GM18505 (cell line): Measurements from ENCODE around the gene SLC45A2.
"Not testable (repeated sequence)": the region's sequence is repeated elsewhere in the genome, so short reads cannot be mapped to it uniquely, and the experiment has no call there.

Experiments
- ATAC-seq: cut with Tn5 transposase; IDR thresholded peaks from one replicate; pipeline ENCODE4 v1.9.1; 2021; ENCODE audit not compliant: unreplicated experiment
- POLR2A ChIP-seq: IDR thresholded peaks from 4 replicates; pipeline ENCODE4 v1.6.1; 2011; ENCODE audit warnings: borderline replicate concordance; ENCODE audit not compliant: insufficient read depth, insufficient read length; ENCODE audit errors: extremely low read depth

Gene SLC45A2

DNA sequence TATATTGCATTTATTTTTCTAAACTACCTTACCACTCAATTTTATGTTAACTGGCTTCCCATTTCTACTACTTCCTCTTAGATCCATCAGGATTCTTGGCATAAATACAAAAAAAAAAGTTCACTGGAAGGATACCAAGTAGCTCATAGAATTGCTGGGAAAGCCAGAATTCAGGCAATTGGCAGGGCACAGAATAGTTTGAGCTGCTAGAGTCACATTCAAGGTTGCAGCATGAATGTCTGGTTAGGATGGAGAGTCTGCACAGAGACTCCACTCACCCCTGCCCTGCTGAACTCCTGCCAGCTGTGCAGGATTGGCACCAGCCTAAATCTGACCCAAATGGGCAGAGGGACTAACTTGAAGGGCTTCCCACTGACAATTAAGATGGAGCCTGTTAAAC lies 28.3 kb upstream of the SLC45A2 start:
- no peak for ATAC-seq
- TF ChIP-seq POLR2A: no peak

DNA sequence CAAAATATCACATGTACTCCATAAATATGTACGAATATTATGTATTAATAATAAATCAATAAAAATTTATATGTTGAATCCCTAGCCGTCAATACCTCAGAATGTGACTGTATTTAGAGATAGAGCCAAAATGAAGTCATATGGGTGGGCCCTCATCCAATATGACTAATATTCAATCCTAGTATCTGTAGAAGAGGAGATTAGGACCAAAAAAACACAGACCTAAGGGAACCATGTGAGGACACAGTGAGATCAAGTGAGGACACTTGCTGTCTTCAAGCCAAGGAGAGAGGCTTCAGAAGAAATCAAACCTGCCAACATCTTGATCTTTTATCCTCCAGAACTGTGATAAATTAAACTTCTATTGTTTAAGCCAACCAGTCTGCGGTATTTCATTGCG lies 27.0 kb upstream of the SLC45A2 start:
- no peak for TF ChIP-seq POLR2A

DNA sequence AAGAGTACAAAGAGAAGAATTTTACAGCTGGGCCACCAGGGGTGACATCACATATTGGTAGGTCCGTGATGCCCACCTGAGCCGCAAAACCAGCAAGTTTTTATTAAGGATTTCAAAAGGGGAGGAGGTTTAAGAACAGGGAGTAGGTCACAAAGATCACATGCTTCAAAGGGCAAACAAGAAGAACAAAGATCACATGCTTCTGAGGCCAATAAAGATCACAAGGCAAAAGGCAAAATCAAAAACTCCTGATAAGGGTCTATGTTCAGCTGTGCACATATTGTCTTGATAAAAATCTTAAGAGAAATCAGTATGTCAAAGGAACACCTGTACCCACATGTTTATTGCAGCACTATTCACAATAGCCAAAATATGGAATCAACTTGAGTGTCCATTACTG lies 25.7 kb upstream of the SLC45A2 start:
- ATAC-seq: not testable (repeated sequence)

More for the DNA sequence above, 27.0 kb upstream of the SLC45A2 start:
- no peak for ATAC-seq

DNA sequence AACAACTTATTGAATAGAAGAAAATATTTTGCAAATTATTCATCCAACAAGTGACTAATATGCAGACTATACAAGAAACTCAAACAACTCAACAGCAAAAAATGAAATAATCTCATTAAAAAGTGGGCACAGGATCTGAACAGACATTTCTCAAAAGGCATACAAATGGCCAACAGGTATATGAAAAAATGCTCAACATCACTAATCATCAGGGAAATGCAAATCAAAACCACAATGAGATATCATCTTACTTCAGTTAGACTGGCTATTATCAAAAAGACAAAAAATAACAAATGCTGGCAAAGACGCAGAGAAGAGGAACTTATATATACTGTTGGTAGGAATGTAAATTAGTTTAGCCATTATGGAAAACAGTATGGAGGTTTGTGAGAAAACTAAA lies 25.1 kb upstream of the SLC45A2 start:
- ATAC-seq: no peak
- no peak for TF ChIP-seq POLR2A

DNA sequence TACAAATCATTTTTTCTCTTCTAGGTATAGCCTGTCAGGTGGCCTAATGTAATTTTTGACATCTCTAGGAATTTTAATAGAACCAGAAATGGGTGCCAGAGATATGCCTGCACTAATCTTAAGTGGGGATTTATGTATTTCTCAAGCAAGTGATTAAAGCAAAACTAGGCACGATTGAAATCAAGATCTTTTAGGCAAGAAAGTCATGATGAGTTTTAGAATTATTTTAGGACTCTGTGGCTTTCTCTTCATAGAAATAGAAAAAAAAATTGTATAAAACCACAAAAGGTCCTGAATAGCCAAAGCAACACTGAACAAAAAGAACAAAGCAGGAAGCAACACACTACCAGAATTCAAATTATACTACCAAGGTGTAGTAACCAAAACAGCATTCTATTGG lies 24.3 kb upstream of the SLC45A2 start:
- no peak for TF ChIP-seq POLR2A
- no peak for ATAC-seq

DNA sequence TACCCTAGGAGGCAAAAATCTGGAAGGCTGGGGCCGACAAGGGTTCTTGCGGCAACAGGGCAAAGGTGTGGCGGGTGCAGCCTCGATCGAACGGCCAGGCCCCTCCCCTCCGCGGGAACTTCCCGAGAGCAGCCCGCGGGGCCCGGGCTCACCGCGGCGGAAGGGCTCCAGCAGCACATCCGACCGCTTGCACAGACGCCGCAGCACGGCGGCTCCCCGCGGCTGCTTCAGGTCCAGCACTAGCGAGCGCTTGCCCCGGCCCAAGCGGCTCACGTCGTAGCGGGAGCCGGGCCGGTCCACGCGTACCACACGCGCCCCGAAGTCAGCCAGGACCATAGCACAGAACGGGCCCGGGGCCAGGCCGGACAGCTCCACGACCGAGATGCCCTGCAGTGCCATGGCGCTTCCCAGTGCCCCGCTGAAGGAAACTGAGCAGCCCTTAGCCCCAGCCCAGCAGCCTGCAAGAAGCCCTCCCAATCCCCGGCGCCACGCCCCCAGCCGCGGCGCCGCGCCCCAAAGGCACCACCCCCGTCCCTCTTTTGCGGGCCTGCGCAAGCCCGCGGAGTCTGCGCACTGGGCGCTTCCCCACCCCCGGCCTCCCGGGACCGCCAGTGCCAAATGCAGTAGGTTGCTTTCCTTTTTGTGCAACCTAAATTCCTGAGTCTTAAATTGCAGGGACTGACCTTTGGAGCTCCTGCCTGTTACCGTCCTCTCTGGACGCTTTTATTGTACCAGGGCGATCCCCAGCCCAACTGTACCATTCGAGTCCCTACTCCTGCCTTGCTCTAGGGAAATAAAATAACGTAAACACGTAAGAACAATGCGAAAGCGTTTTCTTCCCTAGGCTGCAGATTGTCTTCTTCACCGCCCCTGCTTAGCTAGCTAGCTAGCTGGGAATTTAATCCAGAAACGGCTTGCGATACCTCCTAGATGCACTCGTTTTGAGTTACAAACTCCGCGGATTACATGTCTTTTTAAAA lies 23.4 kb upstream of the SLC45A2 start, which contains the start of gene AMACR:
AMACR (minus strand) TSS at position 430 of the 980 bp plus-strand sequence; CDS start at position 399, 31 bp downstream.
- peak; percentile 93 for ATAC-seq
- peak; percentile 98 for TF ChIP-seq POLR2A

DNA sequence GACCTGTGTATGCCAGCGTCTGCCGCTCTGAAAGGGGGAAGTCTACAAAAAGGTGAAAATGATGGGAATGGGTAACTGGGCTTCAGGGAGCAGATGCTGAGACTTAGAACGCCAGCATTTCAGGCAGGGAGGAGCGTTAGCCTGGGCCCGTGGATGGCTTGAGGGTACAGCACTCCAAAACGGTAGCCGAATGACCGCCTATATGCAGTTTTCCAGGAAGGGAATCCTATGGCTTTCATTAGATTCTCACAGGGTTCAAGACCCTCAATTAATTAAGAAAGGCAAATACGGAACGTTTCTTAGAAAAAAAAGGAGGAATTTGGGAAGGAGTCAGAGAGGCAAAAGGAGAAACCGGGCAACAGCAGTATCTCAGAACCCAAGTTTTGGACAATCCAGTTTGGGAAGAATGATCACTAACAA lies 22.7 kb upstream of the SLC45A2 start:
- no peak for ATAC-seq
- TF ChIP-seq POLR2A: no peak

DNA sequence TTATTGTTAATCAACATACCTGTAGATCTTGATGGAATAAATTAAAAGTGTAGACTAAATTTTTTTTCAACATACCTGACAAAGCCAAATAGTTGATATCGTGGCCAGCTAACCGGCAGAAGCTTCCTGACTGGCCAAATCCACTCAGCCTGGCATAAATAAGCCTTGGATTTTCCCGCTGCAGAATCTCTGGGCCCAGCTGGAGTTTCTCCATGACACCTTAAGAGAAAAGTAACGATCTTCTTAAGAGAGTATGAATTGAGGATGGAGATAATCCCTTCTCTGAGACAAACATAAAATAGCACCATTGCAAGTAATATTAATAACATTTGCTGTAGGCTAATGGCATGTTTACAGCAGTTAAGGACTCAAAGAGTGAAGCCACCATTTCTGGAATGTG lies 21.2 kb upstream of the SLC45A2 start:
- ATAC-seq: no peak
- TF ChIP-seq POLR2A: no peak

DNA sequence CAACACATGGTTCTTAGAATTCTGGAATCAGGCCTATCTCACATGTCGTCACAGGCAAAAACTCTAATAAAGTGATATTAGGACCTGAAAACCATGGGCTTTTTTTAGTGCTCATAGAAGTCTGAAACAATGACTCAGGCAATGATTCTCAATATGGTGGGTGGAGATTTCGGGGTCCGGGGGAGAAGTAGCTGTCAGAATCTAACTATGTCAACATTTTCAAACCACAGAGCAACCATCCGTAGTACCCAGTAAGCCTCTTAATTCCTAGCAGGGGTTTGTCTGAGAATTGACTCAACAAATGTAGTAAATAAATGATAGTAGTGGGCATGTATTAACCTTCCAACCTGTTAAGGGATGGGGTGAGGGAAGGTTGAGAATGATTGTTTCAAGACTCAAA lies 20.7 kb upstream of the SLC45A2 start:
- TF ChIP-seq POLR2A: no peak
- ATAC-seq: no peak

DNA sequence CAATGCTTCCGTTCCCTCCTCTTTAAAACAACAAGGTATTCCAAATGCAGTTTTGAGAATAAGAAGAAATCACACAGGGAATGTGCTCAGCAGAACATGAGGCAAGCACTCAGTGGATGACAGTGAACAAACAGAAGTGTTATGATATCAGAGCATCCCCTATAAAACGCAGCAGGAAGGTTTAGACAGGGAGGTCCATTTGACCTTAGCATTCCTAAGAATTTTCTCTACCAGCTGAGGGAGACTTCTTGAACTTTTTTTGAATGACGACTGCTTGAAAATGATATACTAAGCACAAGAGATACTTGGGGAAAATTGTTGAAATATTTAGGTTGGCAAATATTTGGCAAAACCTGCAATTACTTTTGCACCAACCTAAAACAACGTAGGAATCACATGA lies 19.4 kb upstream of the SLC45A2 start:
- ATAC-seq: no peak
- TF ChIP-seq POLR2A: no peak

DNA sequence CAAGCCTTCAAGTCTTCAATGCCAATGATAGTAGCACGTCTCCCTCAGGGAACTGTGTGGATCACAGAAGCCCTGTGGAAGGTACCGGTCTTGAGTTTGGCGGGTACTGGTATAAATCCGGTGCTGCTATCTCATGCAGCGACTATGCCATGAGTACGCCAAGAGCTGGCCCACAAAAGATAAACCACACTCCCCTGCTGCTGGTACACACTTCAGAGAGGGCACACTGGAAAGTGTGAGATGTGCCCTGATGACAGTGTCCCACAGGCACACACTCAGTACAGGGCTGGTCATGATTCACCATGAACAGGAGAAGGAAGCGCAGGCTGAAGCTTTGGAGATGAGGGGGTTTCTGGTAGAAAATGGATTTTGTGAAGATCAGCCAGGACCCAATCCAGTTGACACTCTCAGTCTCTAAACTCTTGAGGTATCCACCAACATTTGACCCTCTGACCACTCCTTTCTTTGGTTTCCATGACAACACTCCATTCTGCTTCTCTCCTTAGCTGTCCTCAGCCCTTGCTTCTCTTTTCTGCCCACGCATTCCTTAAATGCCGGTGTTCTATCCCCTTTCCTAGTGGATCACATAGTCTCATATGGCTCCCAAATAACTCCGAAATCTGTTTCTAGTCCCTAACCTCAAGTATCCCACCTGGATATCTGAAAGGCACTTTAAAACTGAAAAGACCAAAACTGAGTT lies 18.3 kb upstream of the SLC45A2 start:
- ATAC-seq: no peak
- TF ChIP-seq POLR2A: no peak

DNA sequence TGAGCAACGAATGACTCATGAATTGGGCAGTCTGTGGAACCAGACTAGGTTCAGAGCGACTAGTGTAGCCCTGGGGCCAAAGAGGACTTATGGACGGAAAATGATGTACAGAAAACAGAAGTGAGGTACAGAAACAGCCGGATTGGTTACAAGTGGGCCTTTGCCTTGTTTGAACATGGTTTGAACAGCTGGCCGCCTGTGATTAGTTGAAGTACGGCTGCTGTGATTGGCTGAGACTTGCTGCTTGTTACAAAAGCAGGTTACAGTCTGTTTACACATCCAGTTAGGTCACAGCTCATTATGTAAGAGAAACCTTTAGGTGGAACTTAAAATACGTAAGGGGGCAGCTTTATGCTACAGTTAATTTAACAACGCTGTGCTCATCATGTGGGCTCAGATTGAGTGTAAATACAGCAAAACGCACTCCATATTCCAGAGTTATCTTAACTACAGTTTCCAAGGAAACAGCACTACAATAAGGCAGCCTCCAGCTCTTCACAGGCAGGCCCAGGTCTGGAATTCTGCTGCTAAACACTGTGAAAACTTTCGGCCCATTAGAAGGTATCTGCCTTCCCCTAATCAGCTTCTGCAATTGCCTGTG lies 16.8 kb upstream of the SLC45A2 start:
- no peak for ATAC-seq
- no peak for TF ChIP-seq POLR2A

DNA sequence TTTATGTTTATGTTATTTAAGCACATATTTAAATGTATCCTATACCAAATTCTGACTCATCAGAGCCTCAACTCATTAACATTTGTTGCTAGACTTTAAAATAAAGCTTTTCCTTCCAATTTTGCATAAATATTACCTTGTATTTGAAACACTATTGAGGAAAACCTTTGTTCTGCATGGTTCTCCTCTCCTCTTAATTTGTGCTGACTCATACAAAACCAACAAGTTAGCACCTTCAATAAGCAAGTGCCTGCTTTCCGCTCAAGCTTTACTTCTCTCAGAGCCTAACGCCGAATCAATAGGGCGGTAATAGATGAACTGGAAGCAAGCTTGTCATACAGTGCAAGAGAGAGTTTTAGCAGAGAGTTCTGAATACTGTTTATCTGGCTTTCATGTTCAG lies 15.5 kb upstream of the SLC45A2 start:
- no peak for TF ChIP-seq POLR2A
- ATAC-seq: no peak
